KOPT-K1 (cell line): Measurements from ENCODE around the gene RASAL3.
"Not testable (repeated sequence)": the region's sequence is repeated elsewhere in the genome, so short reads cannot be mapped to it uniquely, and the experiment has no call there.

ENCODE experiments used
- H3K27ac ChIP-seq: fragments of 200-600 bp; sonication (generic); 2 replicates; pipeline ENCODE4 v1.5.1; 2016; ENCODE audit warnings: antibody characterized with exemption, mild to moderate bottlenecking, low read depth, low read length; ENCODE audit not compliant: poor library complexity, severe bottlenecking
- H3K36me3 ChIP-seq: fragments of 200-600 bp; sonication (generic); 2 replicates; pipeline ENCODE4 v1.5.1; 2017; ENCODE audit warnings: antibody characterized with exemption, mild to moderate bottlenecking, low read length, moderate library complexity; ENCODE audit not compliant: insufficient read depth
- H3K9me3 ChIP-seq: fragments of 200-600 bp; sonication (generic); 2 replicates; pipeline ENCODE4 v1.5.1; 2017; ENCODE audit warnings: antibody characterized with exemption, low read length, mild to moderate bottlenecking; ENCODE audit not compliant: insufficient read depth, poor library complexity, severe bottlenecking

The RASAL3 gene

DNA sequence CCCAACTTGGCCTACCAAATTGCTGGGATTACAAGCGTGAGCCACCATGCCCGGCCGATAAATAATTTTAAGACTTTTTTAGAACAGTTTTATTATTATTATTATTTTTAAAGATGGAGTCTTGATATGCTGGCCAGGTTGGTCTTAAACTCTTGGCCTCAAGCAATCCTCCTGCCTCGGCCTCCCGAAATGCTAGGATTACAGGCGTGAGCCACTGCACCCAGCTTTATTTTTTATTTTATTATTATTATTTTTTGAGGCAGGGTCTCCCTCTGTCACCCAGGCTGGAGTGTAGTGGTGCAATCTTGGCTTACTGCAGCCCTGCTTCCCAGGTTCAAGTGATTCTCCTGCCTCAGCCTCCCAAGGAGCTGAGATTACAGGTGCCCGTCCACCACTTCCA, 16.7 kb upstream of the RASAL3 start:
- not testable (repeated sequence) for H3K9me3 ChIP-seq, H3K27ac ChIP-seq, H3K36me3 ChIP-seq

DNA sequence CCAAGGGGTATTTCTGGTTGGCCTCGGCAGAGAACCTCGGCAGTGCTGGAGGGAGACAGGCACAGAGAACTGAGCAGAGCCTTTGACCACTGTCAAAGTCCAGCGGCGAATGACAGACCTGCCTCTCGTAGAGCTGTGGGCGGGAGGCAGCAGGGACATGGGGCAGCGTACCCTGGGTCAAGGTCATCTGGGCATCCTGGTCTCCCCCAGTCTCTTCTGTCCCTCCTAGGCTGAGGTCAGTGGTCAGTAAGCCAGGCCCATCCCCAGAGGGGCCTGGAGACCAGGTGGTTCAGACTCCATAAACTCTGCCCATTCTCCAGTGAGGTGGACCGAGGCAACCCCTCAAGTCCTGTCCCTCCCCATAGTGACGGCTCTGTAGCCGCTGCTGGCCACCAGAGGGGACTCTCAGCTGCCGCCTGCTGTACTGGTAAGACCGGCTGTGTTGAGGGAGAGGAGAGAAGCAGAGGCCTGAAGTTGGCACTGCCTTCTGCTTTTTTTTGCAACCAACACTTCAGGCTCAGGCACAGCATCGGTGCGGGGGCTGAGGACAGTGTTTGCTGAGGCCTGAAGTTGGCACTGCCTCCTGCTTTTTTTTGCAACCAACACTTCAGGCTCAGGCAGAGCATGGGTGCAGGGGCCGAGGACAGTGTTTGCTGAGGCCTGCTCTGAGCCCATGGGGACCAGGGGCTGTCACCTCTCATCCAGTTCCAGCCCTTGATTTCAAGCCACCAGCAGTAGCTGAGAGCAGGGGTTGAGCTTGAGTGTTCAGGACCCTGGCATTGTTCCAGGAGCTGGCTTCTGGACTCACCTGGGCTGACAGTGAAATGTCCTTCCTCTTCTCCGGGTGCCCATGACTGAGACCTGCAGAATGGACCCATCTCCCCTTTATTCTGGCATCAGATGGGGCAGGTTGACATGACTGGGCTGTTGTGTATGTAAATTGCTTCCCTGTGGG, 15.3 kb upstream of the RASAL3 start, which contains the start of gene PGLYRP2:
TSS of gene PGLYRP2 (minus strand) at position 111 of the 955 bp plus-strand sequence. CDS start 130 bp downstream, outside the sequence.
- no peak within 1 kb of the TSS for H3K27ac ChIP-seq
- H3K9me3 ChIP-seq, result no peaks in the 10 kb centered on the region
- H3K36me3 ChIP-seq, result no peaks in the 10 kb centered on the region

DNA sequence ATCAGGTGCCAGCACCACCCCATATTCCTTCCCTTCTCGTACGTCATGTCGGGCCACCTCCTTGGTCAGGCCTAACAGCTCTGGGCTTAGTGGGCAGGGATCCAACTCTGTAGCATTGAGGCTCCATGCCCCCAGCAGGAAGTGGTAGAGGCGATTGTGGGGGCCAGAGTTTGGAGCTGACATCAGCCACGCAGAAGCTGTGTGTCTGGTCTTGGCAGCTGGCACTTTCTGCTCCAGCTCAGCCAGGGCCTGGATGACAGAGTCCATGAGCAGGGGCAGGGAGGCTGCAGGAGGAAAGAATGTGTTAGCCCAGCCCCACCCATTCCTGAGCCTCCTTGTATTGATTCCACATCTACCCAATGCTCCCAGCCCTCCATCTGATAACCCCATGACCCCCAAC, 12.0 kb upstream of the RASAL3 start:
- H3K27ac ChIP-seq, result no peak overlapping the region
- no peaks in the 10 kb centered on the region for H3K36me3 ChIP-seq
- no peaks in the 10 kb centered on the region for H3K9me3 ChIP-seq

DNA sequence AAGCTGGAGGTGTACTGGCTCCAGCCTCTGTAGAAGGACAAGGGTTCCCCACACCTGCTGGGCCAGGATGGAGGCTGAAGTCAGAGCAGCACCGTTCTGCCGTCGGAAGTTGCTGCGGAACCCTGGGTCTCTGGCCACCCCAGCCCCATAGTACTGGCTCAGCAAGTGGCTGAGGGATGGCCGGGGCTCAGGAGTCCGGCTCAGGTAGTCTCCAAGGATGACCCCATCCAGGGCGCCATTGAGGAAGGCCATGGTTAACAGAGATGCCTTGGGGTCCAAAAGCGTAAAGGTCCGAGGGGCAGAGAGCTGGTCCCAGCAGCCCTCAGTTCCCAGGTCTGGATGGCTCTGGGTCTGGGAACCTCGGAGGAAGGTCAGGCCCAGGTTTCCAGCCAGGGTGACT, 11.3 kb upstream of the RASAL3 start:
- H3K27ac ChIP-seq, result no peak overlapping the region
- no peaks in the 10 kb centered on the region for H3K36me3 ChIP-seq
- H3K9me3 ChIP-seq, result no peaks in the 10 kb centered on the region

DNA sequence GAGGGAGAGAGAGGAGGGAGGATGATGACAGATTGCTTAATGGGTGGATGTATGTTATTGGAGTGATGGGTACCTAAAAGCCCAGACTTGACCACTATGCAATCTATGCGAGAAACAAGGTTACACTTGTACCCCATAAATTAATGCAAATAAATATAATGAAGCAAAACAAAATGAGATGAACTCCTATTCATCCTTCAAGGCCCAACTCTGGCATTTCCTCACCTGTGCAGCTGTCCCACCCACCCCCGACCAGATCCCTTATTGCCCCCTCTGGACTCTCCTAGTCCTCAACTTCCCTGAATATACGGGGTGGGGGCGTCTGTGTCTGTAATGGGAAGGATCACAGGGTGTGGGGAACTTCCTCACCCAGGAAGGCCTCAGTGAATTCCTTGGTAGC, 10.8 kb upstream of the RASAL3 start:
- no peak overlapping the region for H3K27ac ChIP-seq
- H3K36me3 ChIP-seq, result no peaks in the 10 kb centered on the region
- no peaks in the 10 kb centered on the region for H3K9me3 ChIP-seq

DNA sequence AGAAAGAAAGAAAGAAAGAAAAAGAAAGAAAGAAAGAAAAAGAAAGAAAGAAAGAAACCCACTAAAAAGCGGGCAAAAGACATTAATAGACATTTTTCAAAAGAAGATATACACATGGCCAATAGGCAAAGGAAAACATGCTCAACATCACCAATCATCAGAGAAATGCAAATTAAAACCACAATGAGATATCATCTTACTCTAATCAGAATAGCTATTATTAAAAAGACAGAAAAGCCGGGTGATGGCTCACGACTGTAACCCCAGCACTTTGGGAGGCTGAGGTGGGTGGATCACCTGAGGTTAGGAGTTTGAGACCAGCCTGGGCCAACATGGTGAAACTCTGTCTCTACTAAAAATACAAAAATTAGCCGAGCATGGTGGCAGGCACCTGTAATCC, 9.5 kb upstream of the RASAL3 start:
- not testable (repeated sequence) for H3K9me3 ChIP-seq, H3K27ac ChIP-seq, H3K36me3 ChIP-seq

DNA sequence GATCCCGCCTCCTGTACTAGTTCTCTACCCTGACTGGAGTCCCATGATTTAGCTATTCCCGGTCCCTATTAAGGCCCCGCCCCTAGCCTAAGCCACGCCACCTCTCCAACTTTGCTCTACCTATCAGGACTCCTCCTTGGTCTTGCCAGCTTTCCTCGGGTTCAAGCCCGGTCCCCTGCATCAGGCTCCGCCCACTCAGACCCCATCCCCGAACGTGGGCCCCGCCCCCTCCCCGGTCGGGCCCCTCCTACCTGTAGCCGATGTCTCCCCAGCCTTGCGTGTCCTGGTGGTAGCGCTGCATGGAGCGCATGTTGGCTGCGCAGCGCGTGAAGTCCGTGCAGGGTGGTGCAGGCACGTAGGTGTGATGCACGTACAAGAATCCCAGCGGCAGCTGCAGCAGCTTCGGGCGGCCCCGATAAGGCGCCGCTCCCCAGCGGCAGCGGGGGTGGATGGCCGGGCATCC, 7.3 kb upstream of the RASAL3 start:
- H3K27ac ChIP-seq, result no peak overlapping the region
- no peaks in the 10 kb centered on the region for H3K36me3 ChIP-seq
- no peaks in the 10 kb centered on the region for H3K9me3 ChIP-seq

DNA sequence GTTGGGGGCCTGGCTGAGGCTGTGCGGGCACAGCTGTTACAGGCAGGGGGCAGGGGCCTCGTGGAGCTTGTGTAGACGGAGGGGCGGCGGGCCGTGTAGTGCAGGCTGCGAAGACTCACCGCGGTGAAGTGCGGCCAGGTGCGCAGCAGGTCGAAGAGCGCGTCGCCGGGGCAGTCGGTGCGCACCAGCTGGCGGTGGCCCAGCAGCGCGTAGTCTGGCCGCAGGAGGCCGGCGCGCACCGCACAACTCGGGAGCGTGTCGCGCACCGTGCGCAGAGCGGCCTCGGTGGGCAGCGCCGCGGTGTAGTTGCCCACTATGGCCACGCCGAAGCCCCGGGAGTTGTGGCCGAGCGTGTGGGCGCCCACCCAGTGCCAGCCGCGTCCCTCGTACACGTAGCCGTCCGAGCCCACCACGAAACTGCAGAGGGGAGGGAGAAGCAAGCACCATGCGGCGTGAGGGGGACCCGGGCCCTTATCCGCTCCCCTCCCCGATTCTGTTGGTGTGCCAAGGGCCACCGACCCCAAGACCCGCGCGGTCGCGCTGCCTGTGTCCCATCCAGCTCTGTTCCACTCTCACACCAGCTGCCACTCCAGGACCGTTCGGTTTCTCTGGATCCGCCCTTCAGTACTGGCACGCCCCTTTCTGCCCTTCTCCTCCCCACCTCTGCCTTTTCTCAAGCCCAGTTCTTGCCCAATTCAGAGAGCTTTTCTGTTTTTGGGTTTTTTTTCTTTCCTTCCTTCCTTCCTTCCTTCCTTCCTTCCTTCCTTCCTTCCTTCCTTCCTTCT, 5.4 kb upstream of the RASAL3 start:
- H3K27ac ChIP-seq, result no peak overlapping the region
- H3K9me3 ChIP-seq, result no peaks in the 10 kb centered on the region
- H3K36me3 ChIP-seq, result no peaks in the 10 kb centered on the region

DNA sequence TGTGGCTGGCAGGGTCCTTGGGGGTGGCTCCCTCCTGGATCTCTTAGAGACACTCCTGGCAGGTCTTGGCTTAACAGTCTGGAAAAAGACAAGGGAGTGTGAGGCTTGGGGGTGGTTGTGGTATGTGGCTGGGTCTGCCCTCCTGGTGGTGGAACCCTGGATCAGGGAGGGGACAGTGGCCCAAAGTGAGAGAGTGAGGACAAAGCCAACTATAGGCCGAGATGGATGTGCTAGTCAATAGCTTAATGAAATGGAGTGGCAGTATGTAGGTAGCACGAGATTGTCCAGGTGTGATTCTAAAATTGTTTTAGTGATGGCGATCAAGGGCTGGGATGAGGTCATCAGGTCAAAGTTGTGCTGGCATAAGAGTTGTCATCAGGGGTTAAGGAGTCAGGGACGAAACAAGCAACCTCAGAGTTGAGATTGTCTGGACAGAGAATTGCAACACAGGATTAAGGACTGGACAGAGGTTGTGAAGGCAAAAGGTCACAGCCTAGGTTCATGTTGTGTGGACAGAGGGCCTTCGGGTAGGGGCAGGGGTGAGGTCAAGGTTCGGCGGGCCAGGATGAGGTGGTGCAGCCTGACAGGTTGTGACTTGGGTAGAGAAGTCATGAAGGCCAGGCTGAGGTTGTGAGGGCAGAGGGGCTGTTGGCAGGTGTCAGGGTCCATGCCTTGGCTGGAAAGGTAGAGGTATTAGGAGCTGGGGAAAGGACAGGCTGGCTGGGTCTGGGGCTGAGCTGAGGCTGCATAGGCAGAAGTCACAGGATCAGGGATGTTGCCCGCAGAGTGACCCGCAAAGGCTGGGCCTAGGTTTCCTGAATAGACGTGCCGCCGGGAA, 4.5 kb upstream of the RASAL3 start:
- Histone ChIP-seq H3K36me3 (no peaks in the 10 kb centered on the region), H3K27ac (no peak overlapping the region)

DNA sequence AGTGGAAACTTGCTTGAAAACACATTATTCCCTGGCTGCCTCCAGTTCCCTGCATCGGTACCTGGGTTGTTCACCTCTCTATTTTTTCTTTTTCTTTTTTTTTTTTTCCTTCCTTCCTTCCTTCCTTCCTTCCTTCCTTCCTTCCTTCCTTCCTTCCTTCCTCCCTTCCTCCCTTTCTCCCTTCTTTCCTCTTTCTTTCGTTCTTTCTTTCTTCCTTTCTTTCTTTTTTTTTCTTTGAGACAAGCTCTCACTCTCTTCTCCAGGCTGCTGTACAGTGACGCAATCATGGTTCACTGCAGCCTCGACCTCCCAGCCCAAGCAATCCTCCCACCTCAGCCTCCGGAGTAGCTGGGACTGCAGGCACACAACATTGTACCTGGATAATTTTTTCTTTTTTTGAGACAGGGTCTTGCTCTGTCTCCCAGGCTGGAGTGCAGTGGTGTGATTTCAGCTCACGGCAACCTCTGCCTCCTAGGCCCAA, 3.4 kb upstream of the RASAL3 start:
- H3K27ac ChIP-seq, result peak overlapping the region; percentile 61

More for the DNA sequence above, 4.5 kb upstream of the RASAL3 start:
- H3K9me3 ChIP-seq, result no peaks in the 10 kb centered on the region

DNA sequence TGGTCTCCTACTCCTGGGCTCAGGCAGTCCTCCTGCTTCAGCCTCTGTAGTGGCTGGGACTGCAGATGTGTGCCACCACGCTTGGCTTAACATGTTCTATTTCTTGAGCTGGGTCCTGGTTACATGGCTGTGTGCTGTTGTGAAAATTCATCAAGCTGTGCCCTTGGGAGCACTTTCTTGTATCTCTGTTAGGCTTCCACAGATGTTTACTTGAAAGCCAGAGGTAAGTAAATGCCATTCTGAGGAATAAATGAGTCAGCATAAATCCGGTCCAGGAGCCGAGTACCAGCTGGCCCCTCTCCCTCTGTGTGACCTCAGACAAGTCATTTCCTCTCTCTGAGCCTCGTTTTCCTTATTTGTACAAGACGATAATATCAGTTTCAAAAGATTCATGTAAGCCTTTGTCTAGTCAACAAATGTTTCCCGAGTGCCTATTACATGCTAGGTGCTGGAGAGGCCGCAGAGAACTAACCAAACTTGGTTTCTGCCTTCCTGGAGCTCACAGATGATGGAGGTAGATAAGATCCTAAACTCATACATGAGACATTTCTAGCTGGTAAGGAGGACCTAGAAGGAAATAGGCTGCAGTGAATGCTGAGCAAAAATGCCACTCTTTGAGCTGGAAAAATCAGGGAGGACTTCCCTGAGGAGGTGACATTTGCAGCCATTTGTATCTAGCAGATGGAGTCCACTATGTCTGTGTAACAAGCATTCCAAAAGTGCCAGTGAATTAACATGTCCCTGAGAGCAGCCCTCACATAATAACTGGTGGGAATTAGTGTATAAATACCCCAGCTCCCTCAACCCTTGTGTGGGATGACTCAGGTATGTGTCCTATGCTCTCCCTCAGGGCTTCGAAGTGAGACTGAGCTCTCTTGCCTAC, 2.7 kb upstream of the RASAL3 start:
- no peaks in the 10 kb centered on the region for H3K9me3 ChIP-seq
- peak overlapping the region; percentile 61 for H3K27ac ChIP-seq
- H3K36me3 ChIP-seq, result peaks cover 4% of the 10 kb centered on the region; the same call in 1 of the 2 replicates

More for the DNA sequence above, 3.4 kb upstream of the RASAL3 start:
- Histone ChIP-seq H3K9me3 (no peaks in the 10 kb centered on the region), H3K36me3 (no peaks in the 10 kb centered on the region; the same call in 1 of the 2 replicates)

DNA sequence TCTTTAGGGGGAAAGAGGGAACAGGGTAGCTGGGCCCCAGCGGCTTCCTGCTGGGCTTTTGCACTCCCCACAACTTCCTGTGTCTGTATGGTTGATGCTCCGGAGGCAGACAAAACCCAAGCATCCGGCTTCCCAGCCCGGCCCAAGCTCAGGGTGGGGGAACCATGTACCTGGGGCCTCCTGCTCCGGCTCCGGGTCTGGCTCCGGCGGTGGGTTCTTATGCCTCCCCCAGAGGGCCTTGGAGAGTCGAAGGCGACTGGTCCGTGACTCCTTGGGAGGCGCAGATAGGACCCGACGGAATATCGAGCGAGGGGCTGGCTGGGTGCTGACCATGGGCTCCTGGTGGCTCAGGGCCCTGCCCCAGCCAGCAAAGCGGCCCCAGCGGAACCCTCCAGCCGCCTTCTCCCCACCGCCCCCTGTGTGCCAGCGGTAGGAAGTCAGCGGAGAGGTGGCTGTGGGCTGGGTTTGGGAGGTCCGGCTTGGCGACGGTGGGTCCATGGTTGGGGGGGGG, 428 bp downstream of the RASAL3 start:
- Histone ChIP-seq H3K27ac (peak overlapping the region; percentile 96), H3K9me3 (no peaks in the 10 kb centered on the region), H3K36me3 (peaks cover 33% of the 10 kb centered on the region)

DNA sequence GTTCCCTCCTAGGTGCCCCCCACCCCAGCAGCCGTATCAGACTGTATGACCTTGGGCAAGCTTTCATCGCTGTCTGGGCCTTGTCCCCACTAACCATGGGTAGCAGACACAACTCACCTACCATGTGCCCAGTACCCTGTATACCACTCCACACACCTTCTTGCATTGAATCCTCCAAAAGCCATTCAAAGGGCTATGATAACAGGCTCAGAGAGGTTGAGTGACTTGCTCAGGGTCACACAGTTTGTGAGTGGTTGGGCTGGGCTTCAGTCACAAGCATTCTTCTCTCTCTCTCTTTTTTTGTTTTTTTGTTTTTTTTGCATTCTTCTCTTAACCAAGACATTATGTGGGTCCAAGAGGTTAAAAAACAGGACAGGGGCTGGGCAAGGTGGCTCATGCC, 2.6 kb downstream of the RASAL3 start:
- Histone ChIP-seq H3K36me3 (peaks cover 50% of the 10 kb centered on the region), H3K9me3 (no peaks in the 10 kb centered on the region), H3K27ac (no peak overlapping the region)
